ENCODE results near the gene APH1A.
"Not testable (repeated sequence)": the region's sequence is repeated elsewhere in the genome, so short reads cannot be mapped to it uniquely, and the experiment has no call there.

APH1A gene

GRCh38 chr1:150233359-150234308 lies 35.2 kb downstream of the APH1A start:
- no peak for DNase-seq

- DNase-seq, result not testable (repeated sequence)
These were observed 35.9 kb downstream of the APH1A start for GRCh38 chr1:150232921-150233320.

GRCh38 chr1:150228246-150228645 lies 40.6 kb downstream of the APH1A start:
- DNase-seq, result not testable (repeated sequence)

GRCh38 chr1:150227228-150227627 lies 41.6 kb downstream of the APH1A start:
- no peak for DNase-seq

GRCh38 chr1:150226486-150226885 lies 42.3 kb downstream of the APH1A start:
- DNase-seq, result no peak

GRCh38 chr1:150225546-150225945 lies 43.3 kb downstream of the APH1A start:
- no peak for DNase-seq

GRCh38 chr1:150224983-150225382 lies 43.8 kb downstream of the APH1A start:
- DNase-seq, result no peak

- DNase-seq, result no peak
These were observed 47.3 kb downstream of the APH1A start for GRCh38 chr1:150221552-150221951.

GRCh38 chr1:150215855-150216254 lies 53.0 kb downstream of the APH1A start:
- DNase-seq, result not testable (repeated sequence)
